Neuron (in vitro differentiated cells): ENCODE measurements around the gene ACAD9.

Experiments
- H2AFZ ChIP-seq: one replicate; pipeline ENCODE4 v1.6.1; 2013; ENCODE audit warnings: low read depth, mild to moderate bottlenecking, inconsistent platforms, low read length, moderate library complexity
- H3K27me3 ChIP-seq: one replicate; pipeline ENCODE4 v1.6.1; 2013; ENCODE audit warnings: low read length; ENCODE audit not compliant: insufficient read depth
- H3K36me3 ChIP-seq: one replicate; pipeline ENCODE4 v1.6.1; 2013; ENCODE audit warnings: low read length; ENCODE audit not compliant: insufficient read depth
- H3K4me1 ChIP-seq: one replicate; pipeline ENCODE4 v1.6.1; 2013; ENCODE audit warnings: low read length; ENCODE audit not compliant: insufficient read depth
- H3K4me3 ChIP-seq: 2 replicates; pipeline ENCODE4 v1.5.1; 2013; ENCODE audit warnings: mild to moderate bottlenecking, low read length, moderate library complexity
- H3K9me3 ChIP-seq: one replicate; pipeline ENCODE4 v1.6.1; 2013; ENCODE audit warnings: low read length

The ACAD9 gene

DNA sequence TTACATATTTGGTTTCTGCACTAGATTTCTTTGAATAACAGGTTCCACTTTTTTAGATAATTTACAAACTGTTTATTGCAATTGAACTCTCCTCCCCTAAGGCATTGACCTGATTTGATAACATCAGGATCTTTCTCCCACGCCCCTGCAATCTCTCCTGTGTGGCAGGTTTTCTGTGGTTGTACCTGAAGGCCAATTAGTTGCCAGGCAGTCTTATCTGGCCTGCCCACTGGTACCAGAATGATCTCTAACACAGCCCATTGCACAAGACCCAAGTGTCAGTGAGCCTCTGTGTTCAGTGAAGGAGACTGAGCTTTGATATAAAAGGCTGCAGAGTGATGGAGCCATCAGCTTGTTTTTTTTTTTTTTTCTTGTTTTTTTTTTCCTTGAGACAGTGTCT, 3.3 kb downstream of the ACAD9 start:
- Histone ChIP-seq H3K4me1 (peaks cover 25% of the 10 kb centered on the region), H2AFZ (no peak overlapping the region), H3K9me3 (no peaks in the 10 kb centered on the region), H3K36me3 (peaks cover 32% of the 10 kb centered on the region), H3K4me3 (no peak overlapping the region), H3K27me3 (no peaks in the 10 kb centered on the region)

DNA sequence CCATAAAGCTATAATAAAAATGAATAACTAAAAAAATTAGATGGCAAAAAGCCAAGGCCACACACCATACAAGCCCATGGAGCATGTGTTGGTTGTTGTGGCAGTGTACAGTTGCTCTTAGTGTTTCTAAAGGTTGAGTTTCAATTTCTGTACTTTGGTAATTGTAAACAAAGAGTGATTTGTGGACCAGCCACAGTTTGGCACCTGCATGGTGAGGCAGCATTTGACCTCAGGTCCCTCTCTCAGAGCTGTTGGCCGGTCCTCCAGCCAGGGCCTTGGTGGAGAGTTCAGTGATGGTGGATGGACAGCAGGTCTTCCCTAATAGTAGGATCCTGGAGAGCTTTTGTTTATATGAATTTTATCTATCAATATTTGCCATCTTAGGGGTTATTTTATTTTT, 5.6 kb downstream of the ACAD9 start:
- Histone ChIP-seq H3K36me3 (peaks cover 38% of the 10 kb centered on the region), H2AFZ (no peak overlapping the region), H3K4me3 (no peak overlapping the region), H3K27me3 (no peaks in the 10 kb centered on the region), H3K4me1 (peaks cover 15% of the 10 kb centered on the region), H3K9me3 (no peaks in the 10 kb centered on the region)

DNA sequence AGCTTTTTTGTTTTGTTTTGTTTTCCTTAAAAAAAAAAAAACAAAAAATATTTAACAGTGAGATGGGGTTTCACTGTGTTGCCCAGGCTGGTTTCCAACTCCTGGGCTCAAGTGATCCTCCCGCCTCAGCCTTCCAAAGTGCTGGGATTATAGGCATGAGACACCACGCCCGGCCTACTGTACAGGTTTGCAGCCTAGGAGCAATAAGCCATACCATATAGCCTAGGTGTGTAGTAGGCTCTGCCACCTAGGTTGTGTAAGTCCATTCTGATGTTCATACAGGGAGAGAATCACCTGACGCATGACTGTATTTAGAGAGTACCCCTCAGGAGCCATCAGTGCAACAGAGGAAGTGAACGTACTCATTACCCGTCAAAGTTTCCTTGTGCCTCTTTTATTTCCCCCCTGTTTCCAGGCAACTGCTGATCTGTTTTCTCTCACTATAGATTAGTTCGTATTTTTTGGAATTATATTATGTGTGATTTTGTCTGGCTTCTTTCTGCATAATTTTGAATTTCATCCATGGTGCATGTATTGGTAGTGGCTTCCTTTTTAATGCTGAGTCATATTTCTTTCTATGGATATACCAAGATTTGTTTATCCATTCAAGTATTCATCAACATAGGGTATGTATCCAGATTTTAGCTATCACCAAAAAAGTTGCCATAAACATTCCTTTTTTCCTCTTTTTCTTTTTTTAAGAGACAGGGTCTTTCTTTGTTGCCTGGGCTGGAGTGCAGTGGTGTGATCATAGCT, 9.9 kb downstream of the ACAD9 start:
- peaks cover 37% of the 10 kb centered on the region for H3K36me3 ChIP-seq
- no peaks in the 10 kb centered on the region for H3K4me1 ChIP-seq
- H2AFZ ChIP-seq: no peak overlapping the region
- no peaks in the 10 kb centered on the region for H3K9me3 ChIP-seq
- H3K27me3 ChIP-seq: no peaks in the 10 kb centered on the region
- no peak overlapping the region for H3K4me3 ChIP-seq

DNA sequence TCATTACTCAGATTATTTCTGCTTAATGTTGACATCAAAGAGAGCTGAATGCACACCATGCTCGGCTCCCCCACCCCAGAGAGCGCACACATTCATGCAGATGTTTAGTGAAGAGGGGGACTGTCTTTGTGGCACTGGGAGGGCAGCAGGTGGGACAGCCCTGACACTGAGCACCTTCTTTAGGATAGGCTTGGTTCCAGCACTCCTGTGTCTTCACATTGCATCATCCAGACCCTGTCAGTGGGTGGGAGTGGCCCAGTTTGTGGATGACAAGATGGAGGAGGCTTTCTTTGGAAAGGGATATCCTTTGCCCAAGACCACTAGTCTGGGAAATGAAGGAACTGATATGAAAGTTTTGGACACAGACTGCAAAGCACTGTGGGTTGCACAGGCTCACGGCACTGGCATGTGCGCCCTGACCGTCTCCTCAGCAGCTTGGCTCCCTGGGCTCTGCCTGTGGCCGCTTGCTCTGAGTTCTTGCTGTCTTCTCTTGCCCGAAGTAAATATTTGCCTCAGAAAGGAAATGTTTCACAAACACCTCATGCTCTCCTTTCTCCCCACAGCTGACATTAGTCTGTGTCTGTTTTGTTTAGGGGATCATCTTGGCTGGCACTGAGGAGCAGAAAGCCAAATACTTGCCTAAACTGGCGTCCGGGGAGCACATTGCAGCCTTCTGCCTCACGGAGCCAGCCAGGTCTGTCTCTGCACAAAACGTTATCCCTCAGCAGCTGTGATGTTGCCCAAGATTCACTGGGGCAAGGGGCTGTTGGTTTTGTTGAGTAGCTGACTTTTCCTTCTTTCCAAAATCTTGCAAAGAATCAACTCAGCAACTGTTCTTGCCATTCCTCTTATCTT, 16.6 kb downstream of the ACAD9 start:
- Histone ChIP-seq H2AFZ (no peak overlapping the region), H3K9me3 (no peaks in the 10 kb centered on the region), H3K27me3 (no peaks in the 10 kb centered on the region), H3K4me3 (no peak overlapping the region), H3K36me3 (peaks cover 72% of the 10 kb centered on the region), H3K4me1 (no peaks in the 10 kb centered on the region)

DNA sequence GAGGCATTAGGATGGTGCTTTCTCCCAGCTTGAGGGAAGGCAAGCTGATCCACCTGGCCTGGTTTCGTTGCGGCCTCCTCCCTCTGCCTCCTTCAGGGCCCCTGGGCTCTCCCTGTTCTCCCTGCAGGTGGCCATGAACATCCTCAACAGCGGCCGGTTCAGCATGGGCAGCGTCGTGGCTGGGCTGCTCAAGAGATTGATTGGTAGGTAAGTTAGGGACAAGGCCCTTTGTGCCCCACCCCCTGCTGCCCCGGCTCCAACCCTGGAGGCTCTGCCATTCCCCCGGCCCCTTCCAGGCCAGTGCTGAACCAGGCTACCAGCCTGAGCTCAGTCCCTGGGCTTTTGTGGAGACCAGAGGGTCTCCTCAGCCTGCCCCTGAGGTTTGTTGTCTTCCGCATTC, 23.0 kb downstream of the ACAD9 start:
- H3K4me3 ChIP-seq: no peak overlapping the region
- peaks cover 90% of the 10 kb centered on the region for H3K36me3 ChIP-seq
- no peaks in the 10 kb centered on the region for H3K27me3 ChIP-seq
- H2AFZ ChIP-seq: no peak overlapping the region
- no peaks in the 10 kb centered on the region for H3K9me3 ChIP-seq
- no peaks in the 10 kb centered on the region for H3K4me1 ChIP-seq

DNA sequence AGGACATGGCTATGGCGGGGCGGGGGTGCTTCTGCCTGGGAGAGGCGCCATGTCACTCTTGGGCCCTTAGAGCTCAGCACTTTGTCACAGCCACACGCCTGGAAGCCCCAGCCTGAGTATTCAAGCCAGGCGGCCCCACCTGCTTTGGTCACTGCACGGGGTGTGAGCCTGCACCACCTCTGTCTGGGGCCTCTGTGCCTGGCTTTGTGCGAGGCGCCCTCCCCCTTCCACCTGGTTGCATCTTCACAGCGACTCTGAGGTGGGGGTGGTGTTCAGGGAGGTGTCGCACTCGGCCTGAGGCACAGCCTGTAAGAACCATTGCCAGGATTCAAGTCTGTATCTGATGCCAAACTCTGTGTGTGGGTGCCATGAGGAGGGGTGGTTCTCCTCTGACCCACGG, 24.1 kb downstream of the ACAD9 start:
- peaks cover 91% of the 10 kb centered on the region for H3K36me3 ChIP-seq
- H3K9me3 ChIP-seq: no peaks in the 10 kb centered on the region
- no peaks in the 10 kb centered on the region for H3K4me1 ChIP-seq
- H2AFZ ChIP-seq: no peak overlapping the region
- H3K27me3 ChIP-seq: no peaks in the 10 kb centered on the region
- no peak overlapping the region for H3K4me3 ChIP-seq

DNA sequence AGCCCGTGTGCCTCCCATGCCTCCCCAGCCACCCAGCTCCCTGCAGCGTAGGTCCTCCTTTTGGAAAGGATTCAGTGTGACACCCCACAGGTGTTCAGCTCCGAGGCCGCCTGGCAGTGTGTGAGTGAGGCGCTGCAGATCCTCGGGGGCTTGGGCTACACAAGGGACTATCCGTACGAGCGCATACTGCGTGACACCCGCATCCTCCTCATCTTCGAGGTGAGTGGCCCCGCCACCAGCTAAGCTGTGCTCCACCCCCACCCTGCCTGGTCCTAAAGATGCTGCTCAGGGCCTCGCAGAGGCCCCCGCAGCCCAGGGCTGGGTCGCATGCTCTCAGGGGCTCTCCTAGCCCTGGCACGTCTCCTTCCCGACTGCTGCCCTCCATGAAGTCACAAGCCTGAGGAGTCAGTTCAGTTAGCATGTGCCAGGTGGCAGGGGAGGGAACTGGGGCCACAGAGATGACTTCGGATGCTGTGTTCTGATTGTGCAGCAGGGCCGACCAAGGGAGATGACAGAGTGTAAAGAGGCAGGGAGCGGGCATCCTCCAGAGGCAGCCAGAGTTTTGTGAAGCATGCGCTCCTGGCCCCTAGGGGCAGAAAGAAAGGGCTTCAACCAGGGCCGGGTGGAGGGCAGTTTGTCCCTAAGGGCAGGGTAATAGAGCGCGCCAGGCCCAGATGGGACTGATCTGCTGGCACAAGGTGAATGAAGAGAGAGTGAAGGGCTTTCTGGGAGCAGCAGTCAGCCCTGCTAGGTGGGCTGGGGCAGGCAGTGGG, 26.8 kb downstream of the ACAD9 start:
- no peak overlapping the region for H2AFZ ChIP-seq
- peaks cover 92% of the 10 kb centered on the region for H3K36me3 ChIP-seq
- no peak overlapping the region for H3K4me3 ChIP-seq
- H3K27me3 ChIP-seq: no peaks in the 10 kb centered on the region
- no peaks in the 10 kb centered on the region for H3K4me1 ChIP-seq
- H3K9me3 ChIP-seq: no peaks in the 10 kb centered on the region

DNA sequence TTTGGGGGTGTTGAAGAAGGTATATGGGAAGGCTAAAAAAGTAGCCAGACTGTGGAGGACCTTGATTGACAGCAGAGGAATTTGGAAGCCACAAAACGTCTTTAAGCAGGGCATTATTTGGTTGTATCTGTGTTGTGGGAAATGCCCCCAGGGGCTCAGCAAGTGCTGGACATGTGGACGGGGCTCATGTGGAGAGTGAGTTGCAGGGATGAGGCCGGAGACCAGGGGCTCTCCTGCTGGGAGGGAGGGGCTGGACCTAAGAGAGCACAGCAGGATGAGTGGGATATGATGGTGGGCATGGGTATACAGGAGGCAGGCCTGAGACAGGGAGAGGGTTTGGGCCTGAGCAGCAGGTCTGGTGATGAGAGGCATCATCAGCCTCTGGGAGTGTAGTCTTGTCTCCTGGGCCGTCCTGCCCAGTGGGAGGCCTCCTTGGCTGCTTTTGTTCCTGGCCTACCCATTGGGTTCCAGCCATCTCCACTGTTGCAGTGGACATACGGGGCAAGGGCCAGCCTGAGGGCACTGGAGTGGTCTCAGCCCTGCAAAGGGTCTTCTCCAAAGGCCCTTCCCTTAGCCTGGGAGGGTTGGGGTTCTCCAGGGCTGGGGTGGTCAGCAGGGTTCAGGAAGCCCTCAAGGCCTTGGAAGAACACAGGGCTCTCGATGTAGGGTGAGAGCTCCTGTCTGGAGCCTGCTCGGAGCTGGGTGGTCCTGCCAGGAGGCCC, 27.5 kb downstream of the ACAD9 start:
- Histone ChIP-seq H3K9me3 (no peaks in the 10 kb centered on the region), H3K4me3 (no peak overlapping the region), H2AFZ (no peak overlapping the region), H3K4me1 (no peaks in the 10 kb centered on the region), H3K27me3 (no peaks in the 10 kb centered on the region), H3K36me3 (peaks cover 92% of the 10 kb centered on the region)

DNA sequence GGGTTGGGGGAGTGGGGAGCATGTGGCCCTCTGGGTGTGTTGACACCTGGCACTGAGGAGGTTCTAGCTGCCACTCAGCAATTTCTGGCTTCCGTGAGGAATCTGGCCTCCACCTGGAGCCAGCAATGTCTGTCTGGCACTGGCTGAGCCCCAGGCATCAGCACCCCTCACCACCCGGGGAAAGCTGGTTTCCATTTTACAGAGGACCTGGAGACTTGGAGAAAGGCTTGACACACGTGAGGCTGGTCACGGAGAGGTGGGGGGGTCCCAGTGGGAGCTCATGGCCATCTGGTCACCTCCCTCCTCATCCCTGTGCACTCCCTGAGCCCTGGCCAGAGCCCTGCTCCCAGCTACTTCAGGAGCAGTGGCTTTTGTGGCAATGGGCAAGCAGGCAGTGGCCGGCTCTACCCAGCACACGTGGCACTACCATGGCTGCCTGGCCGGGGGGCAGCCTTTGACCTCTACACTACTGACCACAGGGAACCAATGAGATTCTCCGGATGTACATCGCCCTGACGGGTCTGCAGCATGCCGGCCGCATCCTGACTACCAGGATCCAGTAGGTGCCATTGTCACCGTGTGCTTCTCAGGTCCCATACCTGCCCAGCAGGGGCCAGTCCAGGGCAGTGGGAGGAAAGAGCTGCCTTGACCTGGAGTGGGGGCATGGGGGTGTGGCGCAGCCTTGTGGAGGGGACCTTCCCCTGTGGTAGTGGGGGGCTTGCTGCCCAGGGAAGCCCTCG, 28.5 kb downstream of the ACAD9 start:
- no peaks in the 10 kb centered on the region for H3K4me1 ChIP-seq
- H3K36me3 ChIP-seq: peaks cover 92% of the 10 kb centered on the region
- no peak overlapping the region for H3K4me3 ChIP-seq
- no peaks in the 10 kb centered on the region for H3K27me3 ChIP-seq
- H3K9me3 ChIP-seq: no peaks in the 10 kb centered on the region
- no peak overlapping the region for H2AFZ ChIP-seq

DNA sequence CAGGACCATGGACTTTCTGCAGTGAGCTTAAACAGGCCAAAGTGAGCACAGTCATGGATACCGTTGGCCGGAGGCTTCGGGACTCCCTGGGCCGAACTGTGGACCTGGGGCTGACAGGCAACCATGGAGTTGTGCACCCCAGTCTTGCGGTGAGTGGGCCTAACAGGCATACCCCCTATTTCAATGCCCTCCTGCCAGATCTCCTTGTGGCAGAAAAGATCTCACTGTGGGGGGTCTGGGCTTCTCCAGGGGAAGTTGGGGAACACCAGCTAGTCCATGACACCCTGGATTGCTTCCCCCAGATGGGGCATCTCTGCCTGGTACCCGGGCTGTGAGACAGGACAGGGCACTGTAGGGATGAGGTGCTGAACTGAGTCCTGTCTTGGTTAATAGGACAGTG, 29.5 kb downstream of the ACAD9 start:
- Histone ChIP-seq H3K27me3 (no peaks in the 10 kb centered on the region), H2AFZ (no peak overlapping the region), H3K9me3 (no peaks in the 10 kb centered on the region), H3K4me1 (no peaks in the 10 kb centered on the region), H3K4me3 (no peak overlapping the region), H3K36me3 (peaks cover 92% of the 10 kb centered on the region)

DNA sequence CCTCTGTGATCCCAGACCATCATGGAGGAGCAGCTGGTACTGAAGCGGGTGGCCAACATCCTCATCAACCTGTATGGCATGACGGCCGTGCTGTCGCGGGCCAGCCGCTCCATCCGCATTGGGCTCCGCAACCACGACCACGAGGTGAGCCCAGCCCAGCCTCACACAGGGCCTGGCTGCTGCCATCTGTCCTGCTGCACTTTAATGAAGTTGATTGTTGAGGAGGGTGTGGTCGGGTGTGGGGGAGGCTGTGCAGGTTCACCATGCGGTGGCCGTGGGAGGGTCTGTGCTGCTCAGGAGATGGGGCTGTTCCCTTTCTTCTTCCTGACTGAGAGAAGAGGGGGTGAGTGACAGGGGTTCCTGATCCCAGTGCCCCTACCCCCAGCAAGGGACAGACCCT, 30.6 kb downstream of the ACAD9 start:
- Histone ChIP-seq H2AFZ (no peak overlapping the region), H3K4me1 (no peaks in the 10 kb centered on the region), H3K4me3 (no peak overlapping the region), H3K27me3 (no peaks in the 10 kb centered on the region), H3K36me3 (peaks cover 94% of the 10 kb centered on the region), H3K9me3 (no peaks in the 10 kb centered on the region)

DNA sequence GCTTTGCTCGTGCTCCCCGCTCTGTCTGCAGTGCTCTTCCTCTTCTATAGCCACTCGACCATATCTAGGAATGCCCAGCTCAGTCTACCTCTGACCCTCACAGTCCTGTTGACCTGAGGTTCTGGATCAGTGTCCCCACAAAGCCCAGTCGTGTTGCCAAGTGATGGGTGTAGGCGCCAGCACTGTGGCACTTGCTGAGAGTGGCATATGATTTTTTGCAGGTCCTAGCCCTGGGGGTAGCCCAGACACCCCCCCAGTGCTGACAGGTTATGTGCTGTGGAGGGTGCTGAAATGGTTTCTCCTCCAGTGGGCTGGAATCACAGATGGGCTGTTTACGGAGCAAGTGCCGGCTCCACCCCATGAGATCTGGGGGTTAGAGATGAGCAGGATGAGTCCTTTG, 32.5 kb downstream of the ACAD9 start:
- H3K4me3 ChIP-seq: no peak overlapping the region
- no peaks in the 10 kb centered on the region for H3K27me3 ChIP-seq
- H2AFZ ChIP-seq: no peak overlapping the region
- peaks cover 94% of the 10 kb centered on the region for H3K36me3 ChIP-seq
- no peaks in the 10 kb centered on the region for H3K9me3 ChIP-seq
- H3K4me1 ChIP-seq: no peaks in the 10 kb centered on the region
